Smooth muscle cell (in vitro differentiated cells): ENCODE measurements around the gene CCDC74A. TPM values are rescaled to one million over a fixed set of nuclear protein-coding genes. Genes with fewer than 3 reads are reported as not detected.
A peak's percentile ranks its signal among the peaks of the same experiment; 100 is the strongest.
"Not testable (repeated sequence)": the region's sequence is repeated elsewhere in the genome, so short reads cannot be mapped to it uniquely, and the experiment has no call there.

ENCODE experiments used
- DNase-seq: peaks from one replicate; lab custom pipeline; 2025; ENCODE audit not compliant: unreplicated experiment; lab: John Stamatoyannopoulos, UW
- H2AFZ ChIP-seq: fragments of 200-600 bp; sonication (generic); 2 replicates; pipeline ENCODE4 v1.6.0; 2016; ENCODE audit warnings: antibody characterized with exemption, low read depth, mild to moderate bottlenecking
- H3F3A ChIP-seq: fragments of 200-600 bp; sonication (generic); 2 replicates; pipeline ENCODE4 v1.6.0; 2017; ENCODE audit warnings: antibody characterized with exemption, low read depth
- H3K27ac ChIP-seq: fragments of 200-600 bp; sonication (generic); 2 replicates; pipeline ENCODE4 v1.5.1; 2016; ENCODE audit warnings: low read depth, mild to moderate bottlenecking
- H3K27me3 ChIP-seq: fragments of 200-600 bp; sonication (generic); 2 replicates; pipeline ENCODE4 v1.6.1; 2016; ENCODE audit warnings: low read depth, mild to moderate bottlenecking
- H3K36me3 ChIP-seq: fragments of 200-600 bp; sonication (generic); 2 replicates; pipeline ENCODE4 v1.5.1; 2016; ENCODE audit warnings: low read depth
- H3K4me1 ChIP-seq: fragments of 200-600 bp; sonication (generic); 2 replicates; pipeline ENCODE4 v1.5.1; 2016; ENCODE audit warnings: low read depth
- H3K4me2 ChIP-seq: fragments of 200-600 bp; sonication (generic); 2 replicates; pipeline ENCODE4 v1.6.0; 2016; ENCODE audit warnings: mild to moderate bottlenecking
- H3K4me3 ChIP-seq: fragments of 200-600 bp; sonication (generic); 2 replicates; pipeline ENCODE4 v1.5.1; 2016; ENCODE audit warnings: mild to moderate bottlenecking
- H3K79me2 ChIP-seq: fragments of 200-600 bp; sonication (generic); 2 replicates; pipeline ENCODE4 v1.6.0; 2016; ENCODE audit warnings: low read depth, mild to moderate bottlenecking
- H3K9ac ChIP-seq: fragments of 200-600 bp; sonication (generic); 2 replicates; pipeline ENCODE4 v1.6.0; 2016; ENCODE audit warnings: low read depth
- H3K9me3 ChIP-seq: fragments of 200-600 bp; sonication (generic); replicated peaks from 2 replicates; pipeline ENCODE4 v1.5.1; 2016; ENCODE audit warnings: low read depth
- H4K20me1 ChIP-seq: fragments of 200-600 bp; sonication (generic); 2 replicates; pipeline ENCODE4 v1.6.0; 2016; ENCODE audit warnings: low read depth
- CTCF ChIP-seq: fragments of 200-600 bp; sonication (generic); IDR thresholded peaks from 2 replicates; pipeline ENCODE4 v1.5.1; 2017; ENCODE audit warnings: borderline replicate concordance, mild to moderate bottlenecking, antibody characterized with exemption; ENCODE audit not compliant: insufficient read depth, poor library complexity, severe bottlenecking
- WGBS: methylation state at CpG from one replicate; pipeline ENCODE4 v1.1.7; 2016; ENCODE audit warnings: low lambda C conversion rate; 5-methylcytosine and 5-hydroxymethylcytosine counted together
- polyA plus RNA-seq: library from polyadenylated mRNA; unstranded; fragments of >200 nt; fragmentation: Nextera tagmentation; extraction: Ambion mirVana; gene quantifications from 2 replicates; pipeline ENCODE4 v1.2.1, GENCODE V29; 2016
- total RNA-seq: library from RNA; depleted of rRNA; stranded (reverse); fragments of >200 nt; gene quantifications from 2 replicates; pipeline ENCODE4 v1.2.3, GENCODE V29; 2014

The CCDC74A gene
- total and polyA plus RNA-seq, 2 experiments from 2014 or later, result 18.1 to 37.2 TPM

- H3K36me3 ChIP-seq, result no peaks in the 10 kb centered on the region
- H3K4me2 ChIP-seq, result no peak overlapping the region
- H3K79me2 ChIP-seq, result no peaks in the 10 kb centered on the region
- no peak overlapping the region for H3K4me3 ChIP-seq
- TF ChIP-seq CTCF, result no peak
- 90% methylated on average over 20 of the region's 20 CpGs for WGBS
- H3K9me3 ChIP-seq, result no peaks in the 10 kb centered on the region
- no peak overlapping the region for H2AFZ ChIP-seq
- no peaks in the 10 kb centered on the region for H3K4me1 ChIP-seq
- H3K27me3 ChIP-seq, result no peaks in the 10 kb centered on the region
- no peaks in the 10 kb centered on the region for H4K20me1 ChIP-seq
- H3K9ac ChIP-seq, result no peak overlapping the region
- H3K27ac ChIP-seq, result no peak overlapping the region
- DNase-seq, result no peak
- no peaks in the 10 kb centered on the region for H3F3A ChIP-seq
Measured at GRCh38 chr2:131521961-131522781, 5.5 kb upstream of the CCDC74A start.

- H3K27me3 ChIP-seq, H3K4me1 ChIP-seq, H3K79me2 ChIP-seq, H3K4me3 ChIP-seq, DNase-seq, H3F3A ChIP-seq, H3K4me2 ChIP-seq, H3K9me3 ChIP-seq, H3K9ac ChIP-seq, H3K27ac ChIP-seq, H2AFZ ChIP-seq, H4K20me1 ChIP-seq, H3K36me3 ChIP-seq: not testable (repeated sequence)
- 94% methylated on average over 2 of the region's 2 CpGs for WGBS
Measured at GRCh38 chr2:131525256-131525655, 2.4 kb upstream of the CCDC74A start.

GRCh38 chr2:131528981-131529863 is 1.5 kb downstream of the CCDC74A start:
- peak overlapping the region; percentile 40 for H3K4me2 ChIP-seq
- not testable (repeated sequence) for H3K4me3 ChIP-seq, H3K9ac ChIP-seq, H3K79me2 ChIP-seq, H4K20me1 ChIP-seq, H3K9me3 ChIP-seq, H3K27ac ChIP-seq, H2AFZ ChIP-seq, H3K27me3 ChIP-seq, H3F3A ChIP-seq, H3K4me1 ChIP-seq, H3K36me3 ChIP-seq, DNase-seq
- WGBS, result 78% methylated on average over 21 of the region's 26 CpGs

- not testable (repeated sequence) for H3K4me3 ChIP-seq, H3K27ac ChIP-seq, H3K9me3 ChIP-seq, H3K4me1 ChIP-seq, H2AFZ ChIP-seq, H3K4me2 ChIP-seq, H3K27me3 ChIP-seq, H3K36me3 ChIP-seq, H4K20me1 ChIP-seq, H3K9ac ChIP-seq, DNase-seq, H3F3A ChIP-seq, H3K79me2 ChIP-seq
- 97% methylated on average over 5 of the region's 5 CpGs for WGBS
Measured at GRCh38 chr2:131529864-131530445, 2.3 kb downstream of the CCDC74A start.

- H3K36me3 ChIP-seq, H3K4me1 ChIP-seq, H3K27me3 ChIP-seq, H3K4me2 ChIP-seq, H2AFZ ChIP-seq, H3K9ac ChIP-seq, H3K4me3 ChIP-seq, H3K79me2 ChIP-seq, DNase-seq, H3F3A ChIP-seq, H3K27ac ChIP-seq, H4K20me1 ChIP-seq, H3K9me3 ChIP-seq: not testable (repeated sequence)
- WGBS, result 86% methylated on average over 21 of the region's 22 CpGs
Measured at GRCh38 chr2:131530626-131531344, 3.1 kb downstream of the CCDC74A start.

GRCh38 chr2:131531547-131532185 is 4.0 kb downstream of the CCDC74A start:
- not testable (repeated sequence) for DNase-seq, H3K4me1 ChIP-seq, H3K4me2 ChIP-seq, H3F3A ChIP-seq, H2AFZ ChIP-seq, H3K9ac ChIP-seq, H4K20me1 ChIP-seq, H3K79me2 ChIP-seq, H3K36me3 ChIP-seq, H3K27ac ChIP-seq, H3K27me3 ChIP-seq, H3K4me3 ChIP-seq, H3K9me3 ChIP-seq
- 87% methylated on average over 10 of the region's 11 CpGs for whole genome bisulfite sequencing
